Body of pancreas (tissue), 4 donors: ENCODE results near the gene TEAD3.

Experiments
- CTCF ChIP-seq, 7 experiments: fragments of 450-650 bp in 4 of 7; fragments of 200-600 bp in 3 of 7; sonication (generic) in 3 of 7; IDR thresholded peaks; one replicate each; pipeline ENCODE4 v1.5.1; 2016 to 2019; ENCODE audit warnings: antibody characterized with exemption in 7 of 7
- POLR2A ChIP-seq, 3 donors: fragments of 450-650 bp; IDR thresholded peaks; one replicate each; pipeline ENCODE4 v1.6.1; 2016; ENCODE audit warnings: antibody characterized with exemption in 3 of 3, mild to moderate bottlenecking in 2 of 3

- TF ChIP-seq CTCF (IDR thresholded peaks at IDR 0.05) (no peak), POLR2A (IDR thresholded peaks at IDR 0.05) (no peak)
These were observed 25.3 kb upstream of the TEAD3 start for GRCh38 chr6:35522151-35522550.
